HepG2 (cell line): ENCODE measurements around the gene TIMM13. TPM values are rescaled to one million over a fixed set of nuclear protein-coding genes. Genes with fewer than 3 reads are reported as not detected.

Experiments
- ADNP ChIP-seq: sonication (generic); formaldehyde crosslinking; IDR thresholded peaks from 2 replicates; pipeline ENCODE4 v1.4.0; 2020; ENCODE audit warnings: missing genetic modification reagents
- FIP1L1 ChIP-seq: fragments of 200-400 bp; formaldehyde crosslinking; IDR thresholded peaks from 2 replicates; pipeline ENCODE4 v1.6.1; 2018; ENCODE audit warnings: low read depth, mild to moderate bottlenecking, low read length, moderate library complexity, borderline replicate concordance; ENCODE audit not compliant: insufficient read depth
- FOXK1 ChIP-seq: sonication (generic); formaldehyde crosslinking; IDR thresholded peaks from 2 replicates; pipeline ENCODE4 v1.4.0; 2020; ENCODE audit warnings: low read depth, missing genetic modification reagents, borderline replicate concordance
- KLF11 ChIP-seq: IDR thresholded peaks from 2 replicates; pipeline ENCODE4 v1.6.1; 2016; ENCODE audit warnings: missing compliant biosample characterization
- MEIS1 ChIP-seq: sonication (generic); formaldehyde crosslinking; IDR thresholded peaks from 2 replicates; pipeline ENCODE4 v1.9.0; 2021; ENCODE audit warnings: mild to moderate bottlenecking, missing genetic modification reagents, moderate library complexity, borderline replicate concordance
- MXD4 ChIP-seq: IDR thresholded peaks from 2 replicates; pipeline ENCODE4 v1.6.1; 2016; ENCODE audit warnings: mild to moderate bottlenecking, missing biosample characterization, missing genetic modification reagents
- PHF21A ChIP-seq: sonication (generic); formaldehyde crosslinking; IDR thresholded peaks from 2 replicates; pipeline ENCODE4 v1.5.0; 2020; ENCODE audit warnings: mild to moderate bottlenecking, missing genetic modification reagents
- PTBP1 ChIP-seq: fragments of 200-400 bp; formaldehyde crosslinking; IDR thresholded peaks from 2 replicates; pipeline ENCODE4 v1.6.1; 2018; ENCODE audit warnings: low read length, low read depth; ENCODE audit not compliant: poor library complexity, severe bottlenecking
- RAD51 ChIP-seq: fragments of 450-650 bp; IDR thresholded peaks from 2 replicates; pipeline ENCODE4 v1.6.1; 2016; ENCODE audit warnings: borderline replicate concordance
- SMAD3 ChIP-seq: sonication (generic); formaldehyde crosslinking; IDR thresholded peaks from 2 replicates; pipeline ENCODE4 v1.4.0; 2020; ENCODE audit warnings: missing genetic modification reagents
- SOX6 ChIP-seq, 2 experiments: fragments of 450-650 bp in 1 of 2; sonication (generic) in 1 of 2; formaldehyde crosslinking in 1 of 2; IDR thresholded peaks; 2 replicates each; pipeline versions ENCODE4 v1.4.0 to v1.6.1; 2017 to 2020; ENCODE audit warnings: antibody characterized with exemption in 1 of 2, mild to moderate bottlenecking in 1 of 2, missing genetic modification reagents in 1 of 2
- SRSF4 ChIP-seq: fragments of 200-400 bp; formaldehyde crosslinking; IDR thresholded peaks from one replicate; pipeline ENCODE4 v1.6.1; 2018; ENCODE audit warnings: mild to moderate bottlenecking, low read depth, low read length, moderate library complexity; ENCODE audit not compliant: poor library complexity, severe bottlenecking
- ZFP41 ChIP-seq: sonication (generic); formaldehyde crosslinking; IDR thresholded peaks from 2 replicates; pipeline ENCODE4 v1.4.0; 2020; ENCODE audit warnings: mild to moderate bottlenecking, missing genetic modification reagents, borderline replicate concordance
- ZNF598 ChIP-seq: sonication (generic); formaldehyde crosslinking; IDR thresholded peaks from 2 replicates; pipeline ENCODE4 v1.5.1; 2020; ENCODE audit warnings: mild to moderate bottlenecking, missing genetic modification reagents, borderline replicate concordance
- ZNF660 ChIP-seq: sonication (generic); formaldehyde crosslinking; IDR thresholded peaks from 2 replicates; pipeline ENCODE4 v1.5.1; 2020; ENCODE audit warnings: mild to moderate bottlenecking, low read depth, missing genetic modification reagents, borderline replicate concordance
- polyA plus RNA-seq, 8 experiments: library from polyadenylated mRNA; depleted of rRNA in 3 of 8; stranded (reverse) in 7 of 8; unstranded in 1 of 8; fragments of >200 nt; fragmentation: Illumina TruSeq in 4 of 8; extraction: Trizol in 4 of 8; gene quantifications; 2 replicates each; pipeline versions ENCODE4 v1.2.1 to v1.2.3, GENCODE V29; 2011 to 2016; ENCODE audit warnings: low read depth in 4 of 8, missing spikeins in 1 of 8, mixed read lengths in 1 of 8; ENCODE audit not compliant: insufficient read depth in 1 of 8
- total RNA-seq, 5 experiments: library from RNA; depleted of rRNA; stranded (reverse); fragments of >200 nt; fragmentation: Illumina TruSeq; extraction: Trizol; gene quantifications; 2 replicates each; pipeline ENCODE4 v1.2.3, GENCODE V29; 2016; ENCODE audit warnings: low read depth in 1 of 5
- TF ChIP-seq, protein P1 (sequence below): fragments of 450-650 bp; IDR thresholded peaks from 2 replicates; pipeline ENCODE4 v1.6.1; 2017; ENCODE audit warnings: mild to moderate bottlenecking
- TF ChIP-seq, protein P2 (sequence below): sonication (generic); formaldehyde crosslinking; IDR thresholded peaks from 2 replicates; pipeline ENCODE4 v1.5.1; 2020; ENCODE audit warnings: missing genetic modification reagents, mild to moderate bottlenecking, borderline replicate concordance
- TF ChIP-seq, protein P3 (sequence below): sonication (generic); formaldehyde crosslinking; IDR thresholded peaks from 2 replicates; pipeline ENCODE4 v1.8.0; 2022; ENCODE audit warnings: mild to moderate bottlenecking, missing genetic modification reagents, borderline replicate concordance
- TF ChIP-seq, protein P4 (sequence below): sonication (generic); formaldehyde crosslinking; IDR thresholded peaks from 2 replicates; pipeline ENCODE4 v1.4.0; 2020; ENCODE audit warnings: mild to moderate bottlenecking, missing genetic modification reagents
- TF ChIP-seq, protein P5 (sequence below): IDR thresholded peaks from 2 replicates; pipeline ENCODE4 v1.6.1; 2016; ENCODE audit warnings: mild to moderate bottlenecking, missing biosample characterization, missing genetic modification reagents

The TIMM13 gene
- total and polyA plus RNA-seq, 2 of the 13 experiments (the other 11 are each of a cell fraction or from before 2014, with no cell fraction given), result 48.4 to 108 TPM

DNA sequence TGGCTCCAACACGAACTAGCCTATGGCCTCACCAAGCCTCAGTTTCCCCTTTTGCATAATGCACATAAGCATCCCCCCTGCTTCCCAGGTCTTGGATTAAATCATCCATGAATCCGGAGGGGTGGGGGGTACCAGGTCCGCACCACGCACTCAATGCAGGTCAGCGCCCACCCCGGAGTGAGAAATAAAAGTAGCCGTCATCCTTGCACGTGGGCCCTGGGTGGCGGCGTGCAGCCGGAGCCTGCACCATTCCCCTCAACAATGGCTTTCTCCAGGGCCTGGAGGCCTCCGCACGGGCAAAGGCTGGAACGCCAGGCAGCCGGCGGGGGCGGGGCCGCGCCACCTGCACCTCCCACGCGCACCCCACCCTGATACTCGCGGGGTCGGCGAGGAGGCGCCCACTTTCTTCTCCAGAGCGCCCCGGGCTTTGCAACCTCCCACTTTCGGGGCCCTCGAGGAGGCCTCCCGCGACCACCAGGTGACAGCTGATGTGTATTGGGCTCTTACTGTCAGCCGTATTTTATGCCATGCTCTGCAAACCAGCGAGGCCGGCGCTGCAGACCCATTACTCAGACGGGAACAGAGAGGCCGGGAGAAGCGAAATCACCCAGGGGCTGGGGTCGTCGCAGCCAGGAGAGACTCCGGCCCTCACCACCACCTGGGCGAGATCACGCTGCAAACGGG is 47.8 kb upstream of the TIMM13 start (continued):
- TF ChIP-seq SOX6 (IDR thresholded peaks at IDR 0.05) (no peak), SOX6 (CRISPR knock-in tag; IDR thresholded peaks at IDR 0.05) (no peak), RAD51 (no peak), KLF11 (CRISPR knock-in tag) (0 out of 2 replicates have a peak, but pooled peaks have one; percentile 8), FIP1L1 (no peak), MXD4 (0 out of 2 replicates have a peak, but pooled peaks have one; percentile 18), ZFP41 (CRISPR knock-in tag) (no peak; the same call in 1 of the 2 replicates), FOXK1 (CRISPR knock-in tag) (no peak), SRSF4 (no peak), PHF21A (CRISPR knock-in tag) (0 out of 2 replicates have a peak, but pooled peaks have one; percentile 1), ADNP (CRISPR knock-in tag) (peak; percentile 97), ZNF660 (CRISPR knock-in tag) (no peak), ZNF598 (CRISPR knock-in tag) (peak; percentile 5; the same call in 1 of the 2 replicates), MEIS1 (0 out of 2 replicates have a peak, but pooled peaks have one; percentile 13), PTBP1 (no peak), SMAD3 (CRISPR knock-in tag) (no peak)
- TF ChIP-seq, protein P1, sequence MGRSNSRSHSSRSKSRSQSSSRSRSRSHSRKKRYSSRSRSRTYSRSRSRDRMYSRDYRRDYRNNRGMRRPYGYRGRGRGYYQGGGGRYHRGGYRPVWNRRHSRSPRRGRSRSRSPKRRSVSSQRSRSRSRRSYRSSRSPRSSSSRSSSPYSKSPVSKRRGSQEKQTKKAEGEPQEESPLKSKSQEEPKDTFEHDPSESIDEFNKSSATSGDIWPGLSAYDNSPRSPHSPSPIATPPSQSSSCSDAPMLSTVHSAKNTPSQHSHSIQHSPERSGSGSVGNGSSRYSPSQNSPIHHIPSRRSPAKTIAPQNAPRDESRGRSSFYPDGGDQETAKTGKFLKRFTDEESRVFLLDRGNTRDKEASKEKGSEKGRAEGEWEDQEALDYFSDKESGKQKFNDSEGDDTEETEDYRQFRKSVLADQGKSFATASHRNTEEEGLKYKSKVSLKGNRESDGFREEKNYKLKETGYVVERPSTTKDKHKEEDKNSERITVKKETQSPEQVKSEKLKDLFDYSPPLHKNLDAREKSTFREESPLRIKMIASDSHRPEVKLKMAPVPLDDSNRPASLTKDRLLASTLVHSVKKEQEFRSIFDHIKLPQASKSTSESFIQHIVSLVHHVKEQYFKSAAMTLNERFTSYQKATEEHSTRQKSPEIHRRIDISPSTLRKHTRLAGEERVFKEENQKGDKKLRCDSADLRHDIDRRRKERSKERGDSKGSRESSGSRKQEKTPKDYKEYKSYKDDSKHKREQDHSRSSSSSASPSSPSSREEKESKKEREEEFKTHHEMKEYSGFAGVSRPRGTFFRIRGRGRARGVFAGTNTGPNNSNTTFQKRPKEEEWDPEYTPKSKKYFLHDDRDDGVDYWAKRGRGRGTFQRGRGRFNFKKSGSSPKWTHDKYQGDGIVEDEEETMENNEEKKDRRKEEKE, result no peak
- TF ChIP-seq, protein P2, sequence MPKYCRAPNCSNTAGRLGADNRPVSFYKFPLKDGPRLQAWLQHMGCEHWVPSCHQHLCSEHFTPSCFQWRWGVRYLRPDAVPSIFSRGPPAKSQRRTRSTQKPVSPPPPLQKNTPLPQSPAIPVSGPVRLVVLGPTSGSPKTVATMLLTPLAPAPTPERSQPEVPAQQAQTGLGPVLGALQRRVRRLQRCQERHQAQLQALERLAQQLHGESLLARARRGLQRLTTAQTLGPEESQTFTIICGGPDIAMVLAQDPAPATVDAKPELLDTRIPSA (CRISPR knock-in tag), result no peak
- TF ChIP-seq, protein P3, sequence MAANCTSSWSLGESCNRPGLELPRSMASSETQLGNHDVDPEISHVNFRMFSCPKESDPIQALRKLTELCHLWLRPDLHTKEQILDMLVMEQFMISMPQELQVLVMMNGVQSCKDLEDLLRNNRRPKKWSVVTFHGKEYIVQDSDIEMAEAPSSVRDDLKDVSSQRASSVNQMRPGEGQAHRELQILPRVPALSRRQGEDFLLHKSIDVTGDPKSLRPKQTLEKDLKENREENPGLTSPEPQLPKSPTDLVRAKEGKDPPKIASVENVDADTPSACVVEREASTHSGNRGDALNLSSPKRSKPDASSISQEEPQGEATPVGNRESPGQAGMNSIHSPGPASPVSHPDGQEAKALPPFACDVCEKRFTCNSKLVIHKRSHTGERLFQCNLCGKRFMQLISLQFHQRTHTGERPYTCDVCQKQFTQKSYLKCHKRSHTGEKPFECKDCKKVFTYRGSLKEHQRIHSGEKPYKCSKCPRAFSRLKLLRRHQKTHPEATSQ, result no peak
- TF ChIP-seq, protein P4, sequence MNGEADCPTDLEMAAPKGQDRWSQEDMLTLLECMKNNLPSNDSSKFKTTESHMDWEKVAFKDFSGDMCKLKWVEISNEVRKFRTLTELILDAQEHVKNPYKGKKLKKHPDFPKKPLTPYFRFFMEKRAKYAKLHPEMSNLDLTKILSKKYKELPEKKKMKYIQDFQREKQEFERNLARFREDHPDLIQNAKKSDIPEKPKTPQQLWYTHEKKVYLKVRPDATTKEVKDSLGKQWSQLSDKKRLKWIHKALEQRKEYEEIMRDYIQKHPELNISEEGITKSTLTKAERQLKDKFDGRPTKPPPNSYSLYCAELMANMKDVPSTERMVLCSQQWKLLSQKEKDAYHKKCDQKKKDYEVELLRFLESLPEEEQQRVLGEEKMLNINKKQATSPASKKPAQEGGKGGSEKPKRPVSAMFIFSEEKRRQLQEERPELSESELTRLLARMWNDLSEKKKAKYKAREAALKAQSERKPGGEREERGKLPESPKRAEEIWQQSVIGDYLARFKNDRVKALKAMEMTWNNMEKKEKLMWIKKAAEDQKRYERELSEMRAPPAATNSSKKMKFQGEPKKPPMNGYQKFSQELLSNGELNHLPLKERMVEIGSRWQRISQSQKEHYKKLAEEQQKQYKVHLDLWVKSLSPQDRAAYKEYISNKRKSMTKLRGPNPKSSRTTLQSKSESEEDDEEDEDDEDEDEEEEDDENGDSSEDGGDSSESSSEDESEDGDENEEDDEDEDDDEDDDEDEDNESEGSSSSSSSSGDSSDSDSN, result peak; percentile 11; the same call in 1 of the 2 replicates
- TF ChIP-seq, protein P5, sequence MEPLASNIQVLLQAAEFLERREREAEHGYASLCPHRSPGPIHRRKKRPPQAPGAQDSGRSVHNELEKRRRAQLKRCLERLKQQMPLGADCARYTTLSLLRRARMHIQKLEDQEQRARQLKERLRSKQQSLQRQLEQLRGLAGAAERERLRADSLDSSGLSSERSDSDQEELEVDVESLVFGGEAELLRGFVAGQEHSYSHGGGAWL (CRISPR knock-in tag), result peak; percentile 31; the same call in 1 of the 2 replicates
